Cerebellar cortex (tissue), 1 donor: Measurements from ENCODE around the gene BABAM2.

ENCODE experiments used
- DNase-seq: peaks from one replicate; pipeline ENCODE4 v3.0.0-alpha.2; 2015; ENCODE audit warnings: low spot score

Gene BABAM2

GRCh38 chr2:28030600-28030999, 140.1 kb downstream of the BABAM2 start:
- DNase-seq: no peak

- no peak for DNase-seq
Observed at GRCh38 chr2:28032816-28033215, 142.3 kb downstream of the BABAM2 start.

- no peak for DNase-seq
Observed at GRCh38 chr2:28034696-28035095, 144.2 kb downstream of the BABAM2 start.

- DNase-seq: no peak
Observed at GRCh38 chr2:28035163-28035690, 144.7 kb downstream of the BABAM2 start.

GRCh38 chr2:28035816-28036215, 145.3 kb downstream of the BABAM2 start:
- DNase-seq: no peak

- no peak for DNase-seq
Observed at GRCh38 chr2:28036307-28036706, 145.8 kb downstream of the BABAM2 start.

GRCh38 chr2:28038722-28039121, 148.2 kb downstream of the BABAM2 start:
- no peak for DNase-seq

GRCh38 chr2:28045676-28046351, 155.3 kb downstream of the BABAM2 start:
- DNase-seq: no peak

GRCh38 chr2:28046921-28047320, 156.4 kb downstream of the BABAM2 start:
- DNase-seq: no peak

GRCh38 chr2:28047681-28048080, 157.2 kb downstream of the BABAM2 start:
- DNase-seq: no peak

- DNase-seq: no peak
Observed at GRCh38 chr2:28048341-28048740, 157.8 kb downstream of the BABAM2 start.

- no peak for DNase-seq
Observed at GRCh38 chr2:28049416-28049815, 158.9 kb downstream of the BABAM2 start.

GRCh38 chr2:28049899-28050298, 159.4 kb downstream of the BABAM2 start:
- no peak for DNase-seq

GRCh38 chr2:28052691-28053090, 162.2 kb downstream of the BABAM2 start:
- DNase-seq: no peak

GRCh38 chr2:28053597-28053996, 163.1 kb downstream of the BABAM2 start:
- no peak for DNase-seq

- DNase-seq: no peak
Observed at GRCh38 chr2:28054916-28055315, 164.4 kb downstream of the BABAM2 start.

- DNase-seq: no peak
Observed at GRCh38 chr2:28055325-28055970, 164.9 kb downstream of the BABAM2 start.

GRCh38 chr2:28058791-28059190, 168.3 kb downstream of the BABAM2 start:
- DNase-seq: no peak

GRCh38 chr2:28062867-28063266, 172.3 kb downstream of the BABAM2 start:
- DNase-seq: no peak

- no peak for DNase-seq
Observed at GRCh38 chr2:28063492-28063962, 173.0 kb downstream of the BABAM2 start.

GRCh38 chr2:28067602-28068001, 177.1 kb downstream of the BABAM2 start:
- no peak for DNase-seq

GRCh38 chr2:28068088-28068487, 177.6 kb downstream of the BABAM2 start:
- no peak for DNase-seq

GRCh38 chr2:28068527-28068926, 178.0 kb downstream of the BABAM2 start:
- no peak for DNase-seq

GRCh38 chr2:28071221-28071620, 180.7 kb downstream of the BABAM2 start:
- DNase-seq: no peak
